ENCODE measurements around the gene ZNF324. TPM values are rescaled to one million over a fixed set of nuclear protein-coding genes. Genes with fewer than 3 reads are reported as not detected.

ZNF324 gene
- total and polyA plus RNA-seq, 9 of the 15 experiments (the other 6 are each of a cell fraction or from before 2014, with no cell fraction given) = 0.92 to 16.4 (median 5.3) TPM

DNA sequence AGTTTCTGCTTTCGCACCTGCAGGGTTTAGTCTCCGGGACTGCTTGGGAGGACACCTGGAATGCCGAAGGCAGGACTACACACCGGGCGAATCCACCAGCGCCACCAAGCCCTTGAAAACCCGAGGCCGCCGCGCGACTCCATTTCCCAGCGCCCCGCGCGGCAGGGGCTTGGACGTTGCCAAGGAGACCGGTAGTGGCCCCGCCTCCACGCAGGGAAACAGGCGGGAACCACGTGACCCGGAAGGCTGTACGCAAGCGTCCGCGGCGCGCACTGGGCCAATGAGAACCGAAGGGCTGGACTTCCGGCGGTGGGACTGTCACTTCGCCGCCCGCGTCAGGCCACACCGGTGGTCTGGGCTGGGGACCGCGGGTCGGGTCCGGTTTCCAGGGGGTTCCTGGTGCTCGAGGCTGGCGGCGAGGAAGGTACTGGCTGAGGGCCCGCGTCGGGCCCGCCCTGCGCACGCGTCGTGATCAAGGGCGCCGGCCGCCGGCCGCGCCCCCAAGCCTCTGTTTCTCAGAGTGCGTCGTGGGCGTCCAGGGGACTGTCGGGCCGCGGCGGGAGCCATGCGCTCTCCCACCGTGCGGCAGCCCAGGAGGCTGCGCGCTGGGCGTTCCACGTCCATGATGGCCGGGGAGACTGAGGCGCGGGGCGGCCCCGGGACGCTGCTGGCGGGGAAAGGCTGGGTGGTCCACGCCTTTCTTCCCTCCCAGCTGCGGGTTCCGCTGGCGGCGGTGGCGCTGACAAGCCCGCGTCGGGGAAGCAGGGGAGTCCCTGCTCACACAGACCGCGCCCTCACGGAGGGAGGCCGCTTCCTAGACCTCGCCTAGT is at the start of gene ZNF324 (continued):
- TF ChIP-seq, protein P1, sequence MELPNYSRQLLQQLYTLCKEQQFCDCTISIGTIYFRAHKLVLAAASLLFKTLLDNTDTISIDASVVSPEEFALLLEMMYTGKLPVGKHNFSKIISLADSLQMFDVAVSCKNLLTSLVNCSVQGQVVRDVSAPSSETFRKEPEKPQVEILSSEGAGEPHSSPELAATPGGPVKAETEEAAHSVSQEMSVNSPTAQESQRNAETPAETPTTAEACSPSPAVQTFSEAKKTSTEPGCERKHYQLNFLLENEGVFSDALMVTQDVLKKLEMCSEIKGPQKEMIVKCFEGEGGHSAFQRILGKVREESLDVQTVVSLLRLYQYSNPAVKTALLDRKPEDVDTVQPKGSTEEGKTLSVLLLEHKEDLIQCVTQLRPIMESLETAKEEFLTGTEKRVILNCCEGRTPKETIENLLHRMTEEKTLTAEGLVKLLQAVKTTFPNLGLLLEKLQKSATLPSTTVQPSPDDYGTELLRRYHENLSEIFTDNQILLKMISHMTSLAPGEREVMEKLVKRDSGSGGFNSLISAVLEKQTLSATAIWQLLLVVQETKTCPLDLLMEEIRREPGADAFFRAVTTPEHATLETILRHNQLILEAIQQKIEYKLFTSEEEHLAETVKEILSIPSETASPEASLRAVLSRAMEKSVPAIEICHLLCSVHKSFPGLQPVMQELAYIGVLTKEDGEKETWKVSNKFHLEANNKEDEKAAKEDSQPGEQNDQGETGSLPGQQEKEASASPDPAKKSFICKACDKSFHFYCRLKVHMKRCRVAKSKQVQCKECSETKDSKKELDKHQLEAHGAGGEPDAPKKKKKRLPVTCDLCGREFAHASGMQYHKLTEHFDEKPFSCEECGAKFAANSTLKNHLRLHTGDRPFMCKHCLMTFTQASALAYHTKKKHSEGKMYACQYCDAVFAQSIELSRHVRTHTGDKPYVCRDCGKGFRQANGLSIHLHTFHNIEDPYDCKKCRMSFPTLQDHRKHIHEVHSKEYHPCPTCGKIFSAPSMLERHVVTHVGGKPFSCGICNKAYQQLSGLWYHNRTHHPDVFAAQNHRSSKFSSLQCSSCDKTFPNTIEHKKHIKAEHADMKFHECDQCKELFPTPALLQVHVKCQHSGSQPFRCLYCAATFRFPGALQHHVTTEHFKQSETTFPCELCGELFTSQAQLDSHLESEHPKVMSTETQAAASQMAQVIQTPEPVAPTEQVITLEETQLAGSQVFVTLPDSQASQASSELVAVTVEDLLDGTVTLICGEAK (IDR thresholded peaks at IDR 0.05) = peak; percentile 87
- TF ChIP-seq, protein P1 (CRISPR knock-in tag; IDR thresholded peaks at IDR 0.05) = no peak
- TF ChIP-seq PHTF2 (CRISPR knock-in tag; IDR thresholded peaks at IDR 0.05) (no peak), SIN3A (IDR thresholded peaks at IDR 0.05; ENCODE audit: borderline replicate concordance in 2 of 2, control insufficient read depth in 1 of 2, low read depth in 2 of 2, low read length in 2 of 2) (peak in 1 of 2 experiments; percentile 65; a peak in 3 of 4 replicates), TRIM24 (IDR thresholded peaks at IDR 0.05) (peak in 1 of 2 experiments; percentile 32; a peak in 1 of 4 replicates), HDAC8 (tag; IDR thresholded peaks at IDR 0.05) (0 out of 2 replicates have a peak, but pooled peaks have one; percentile 18), NFXL1 (CRISPR knock-in tag; IDR thresholded peaks at IDR 0.05) (no peak)
- TF ChIP-seq, protein P2, sequence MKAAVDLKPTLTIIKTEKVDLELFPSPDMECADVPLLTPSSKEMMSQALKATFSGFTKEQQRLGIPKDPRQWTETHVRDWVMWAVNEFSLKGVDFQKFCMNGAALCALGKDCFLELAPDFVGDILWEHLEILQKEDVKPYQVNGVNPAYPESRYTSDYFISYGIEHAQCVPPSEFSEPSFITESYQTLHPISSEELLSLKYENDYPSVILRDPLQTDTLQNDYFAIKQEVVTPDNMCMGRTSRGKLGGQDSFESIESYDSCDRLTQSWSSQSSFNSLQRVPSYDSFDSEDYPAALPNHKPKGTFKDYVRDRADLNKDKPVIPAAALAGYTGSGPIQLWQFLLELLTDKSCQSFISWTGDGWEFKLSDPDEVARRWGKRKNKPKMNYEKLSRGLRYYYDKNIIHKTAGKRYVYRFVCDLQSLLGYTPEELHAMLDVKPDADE (conservative IDR thresholded peaks at IDR 0.05; ENCODE audit: control insufficient read depth, low read depth, low read length) = peak; percentile 41; the same call in 1 of the 2 replicates

Data from K562 (cell line).